GM21786 (cell line): Measurements from ENCODE around the gene SRP9.
"Not testable (repeated sequence)": the region's sequence is repeated elsewhere in the genome, so short reads cannot be mapped to it uniquely, and the experiment has no call there.

ENCODE experiments used
- ATAC-seq: cut with Tn5 transposase; IDR thresholded peaks from one replicate; pipeline ENCODE4 v1.9.1; 2021; ENCODE audit not compliant: unreplicated experiment

Gene SRP9

GRCh38 chr1:225813214-225813964 lies 35.8 kb downstream of the SRP9 start:
- no peak for ATAC-seq

- no peak for ATAC-seq
Measured at GRCh38 chr1:225814381-225814780, 36.8 kb downstream of the SRP9 start.

GRCh38 chr1:225815090-225815489 lies 37.5 kb downstream of the SRP9 start:
- ATAC-seq, result not testable (repeated sequence)

GRCh38 chr1:225815526-225816178 lies 38.0 kb downstream of the SRP9 start:
- ATAC-seq, result no peak

GRCh38 chr1:225816643-225817538 lies 39.3 kb downstream of the SRP9 start:
- no peak for ATAC-seq

- no peak for ATAC-seq
Measured at GRCh38 chr1:225817611-225818061, 40.0 kb downstream of the SRP9 start.

GRCh38 chr1:225818229-225818628 lies 40.6 kb downstream of the SRP9 start:
- ATAC-seq, result no peak

GRCh38 chr1:225819346-225820192 lies 41.9 kb downstream of the SRP9 start:
- ATAC-seq, result no peak

GRCh38 chr1:225820522-225821120 lies 43.0 kb downstream of the SRP9 start:
- no peak for ATAC-seq

GRCh38 chr1:225822655-225823403 lies 45.2 kb downstream of the SRP9 start:
- no peak for ATAC-seq

- ATAC-seq, result no peak
Measured at GRCh38 chr1:225823811-225824261, 46.2 kb downstream of the SRP9 start.

- no peak for ATAC-seq
Measured at GRCh38 chr1:225824533-225824941, 46.9 kb downstream of the SRP9 start.

- ATAC-seq, result no peak
Measured at GRCh38 chr1:225825078-225825477, 47.5 kb downstream of the SRP9 start.

- ATAC-seq, result no peak
Measured at GRCh38 chr1:225825607-225826007, 48.0 kb downstream of the SRP9 start.

GRCh38 chr1:225827076-225827475 lies 49.5 kb downstream of the SRP9 start:
- ATAC-seq, result no peak

GRCh38 chr1:225828706-225829345 lies 51.2 kb downstream of the SRP9 start:
- ATAC-seq, result no peak

GRCh38 chr1:225830841-225831240 lies 53.2 kb downstream of the SRP9 start:
- no peak for ATAC-seq

GRCh38 chr1:225834417-225835329 lies 57.0 kb downstream of the SRP9 start:
- ATAC-seq, result no peak
